ENCODE measurements around the gene PRKN. TPM values are rescaled to one million over a fixed set of nuclear protein-coding genes. Genes with fewer than 3 reads are reported as not detected.

The PRKN gene
- total RNA-seq (2021), result 1.3 and 2.0 TPM in 2 replicates
- long read RNA-seq, result 0 reads

DNA sequence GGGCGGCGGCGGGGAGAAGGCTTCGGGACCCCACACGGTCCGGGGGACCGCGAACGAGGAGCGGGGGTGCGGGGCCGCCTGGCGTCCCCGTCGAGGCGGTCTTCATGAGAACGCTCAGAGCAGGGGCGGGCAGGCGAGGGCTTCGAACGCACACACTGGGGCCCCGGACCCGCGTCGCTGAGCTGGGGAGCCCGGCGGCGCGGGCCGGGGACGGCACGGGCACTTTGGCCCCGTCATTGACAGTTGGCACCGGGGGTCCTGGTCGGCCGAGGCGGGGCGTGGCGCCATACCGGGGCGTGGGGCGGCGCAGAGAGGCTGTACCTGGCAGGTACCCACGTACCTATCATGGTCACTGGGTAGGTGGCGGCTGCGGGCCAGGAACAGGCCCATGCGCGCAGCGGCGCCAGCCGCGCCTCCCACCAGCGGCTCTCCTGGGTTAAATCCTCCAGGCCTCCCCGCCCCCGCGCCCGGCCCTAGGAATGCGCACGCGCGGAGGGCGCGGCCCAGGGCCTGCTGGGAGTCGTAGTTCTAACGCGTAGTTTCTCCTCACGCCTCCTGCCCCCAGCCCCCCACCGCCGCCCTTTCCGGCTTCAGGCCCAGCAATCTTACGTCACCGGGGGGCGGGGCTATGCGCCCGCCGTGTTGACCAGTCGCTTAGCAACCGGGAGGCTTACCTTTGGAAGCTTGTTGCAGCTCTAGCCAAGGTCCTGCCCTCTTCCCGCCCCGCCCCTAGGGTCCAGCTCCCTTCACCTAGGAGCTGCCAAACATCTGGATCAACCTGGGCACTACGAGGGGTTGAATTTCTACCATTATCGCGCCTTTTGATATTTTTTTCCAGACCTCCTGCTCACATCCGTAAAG lies at the start of gene PRKN, which contains the start of gene PACRG:
Gene PRKN, minus strand, starts transcription at position 445 of the 861 bp plus-strand sequence.
Gene PACRG, plus strand, starts transcription at position 653 of the 861 bp plus-strand sequence.
- H3K27ac ChIP-seq (ENCODE audit: insufficient read length, low read depth, low read length), result no peak within 1 kb of the TSS
- no peak within 1 kb of the TSS for H2BK12ac ChIP-seq (ENCODE audit: insufficient read length, low read depth, low read length)
- Mint-ChIP-seq H3K36me3 (ENCODE audit: insufficient read depth in 1 of 3, low read depth in 3 of 3) (no peaks in the 10 kb centered on the region), H3K4me1 (peaks cover 19 to 23% of the 10 kb centered on the region in 2 experiments), H3K9me3 (no peaks in the 10 kb centered on the region), H3K27me3 (ENCODE audit: low read depth) (peaks cover 4% of the 10 kb centered on the region), H3K27ac (peak within 1 kb of the TSS; percentile 69 to 96 (median 79); a peak in 5 of 7 replicates), H3K4me3 (peak within 1 kb of the TSS; percentile 86 to 94)
- H3K56ac ChIP-seq (ENCODE audit: insufficient read length, low read depth, low read length), result no peak within 1 kb of the TSS
- H4K91ac ChIP-seq (ENCODE audit: insufficient read length, low read depth, low read length), result no peak within 1 kb of the TSS
- no peak within 1 kb of the TSS for H4K8ac ChIP-seq (replicated peaks; ENCODE audit: insufficient read length, low read depth, low read length)
- peak within 1 kb of the TSS; percentile 80; the same call in 1 of the 2 replicates for H3K14ac ChIP-seq (ENCODE audit: insufficient read depth, low read length)
- no peak within 1 kb of the TSS for H2BK20ac ChIP-seq (ENCODE audit: low read depth, low read length, poor library complexity, severe bottlenecking)
- H3T11ph ChIP-seq (ENCODE audit: low read length), result peak within 1 kb of the TSS; percentile 60
- no peak within 1 kb of the TSS for H2BK15ac ChIP-seq (ENCODE audit: low read depth, low read length)
- peak within 1 kb of the TSS; percentile 90 for H3K18ac ChIP-seq (ENCODE audit: insufficient read length, low read depth, low read length)
- H3K9ac ChIP-seq (ENCODE audit: extremely low read depth, insufficient read length, low read length), result peak within 1 kb of the TSS; percentile 45
- H2BK5ac ChIP-seq (ENCODE audit: insufficient read length, low read length), result no peak within 1 kb of the TSS
- no CpG with 5 or more reads among the region's 84 CpGs for WGBS (ENCODE audit: extremely low coverage, insufficient read length, low lambda C conversion rate)
- H3K4me1 ChIP-seq (ENCODE audit: insufficient read depth, low read length), result peaks cover 3% of the 10 kb centered on the region; the same call in 1 of the 2 replicates
- H3K4me2 ChIP-seq (ENCODE audit: insufficient read depth, insufficient read length, low read length), result peak within 1 kb of the TSS; percentile 62
- H2BK120ac ChIP-seq (ENCODE audit: low read depth, low read length, poor library complexity, severe bottlenecking), result no peak within 1 kb of the TSS
- H3K4ac ChIP-seq (ENCODE audit: low read depth, low read length), result no peak within 1 kb of the TSS; the same call in 1 of the 2 replicates
- no peaks in the 10 kb centered on the region for H3K23me2 ChIP-seq (ENCODE audit: insufficient read length, low read depth, low read length, poor library complexity, severe bottlenecking)
- no peaks in the 10 kb centered on the region for H3K79me2 ChIP-seq (ENCODE audit: insufficient read depth, low read length)
- H3K79me1 ChIP-seq (ENCODE audit: insufficient read depth, low read depth, low read length, poor library complexity, severe bottlenecking), result no peaks in the 10 kb centered on the region
- TF ChIP-seq, protein P1, sequence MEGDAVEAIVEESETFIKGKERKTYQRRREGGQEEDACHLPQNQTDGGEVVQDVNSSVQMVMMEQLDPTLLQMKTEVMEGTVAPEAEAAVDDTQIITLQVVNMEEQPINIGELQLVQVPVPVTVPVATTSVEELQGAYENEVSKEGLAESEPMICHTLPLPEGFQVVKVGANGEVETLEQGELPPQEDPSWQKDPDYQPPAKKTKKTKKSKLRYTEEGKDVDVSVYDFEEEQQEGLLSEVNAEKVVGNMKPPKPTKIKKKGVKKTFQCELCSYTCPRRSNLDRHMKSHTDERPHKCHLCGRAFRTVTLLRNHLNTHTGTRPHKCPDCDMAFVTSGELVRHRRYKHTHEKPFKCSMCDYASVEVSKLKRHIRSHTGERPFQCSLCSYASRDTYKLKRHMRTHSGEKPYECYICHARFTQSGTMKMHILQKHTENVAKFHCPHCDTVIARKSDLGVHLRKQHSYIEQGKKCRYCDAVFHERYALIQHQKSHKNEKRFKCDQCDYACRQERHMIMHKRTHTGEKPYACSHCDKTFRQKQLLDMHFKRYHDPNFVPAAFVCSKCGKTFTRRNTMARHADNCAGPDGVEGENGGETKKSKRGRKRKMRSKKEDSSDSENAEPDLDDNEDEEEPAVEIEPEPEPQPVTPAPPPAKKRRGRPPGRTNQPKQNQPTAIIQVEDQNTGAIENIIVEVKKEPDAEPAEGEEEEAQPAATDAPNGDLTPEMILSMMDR (conservative IDR thresholded peaks at IDR 0.05), result no peak
- H3K27me3 ChIP-seq (ENCODE audit: insufficient read depth, low read length), result no peaks in the 10 kb centered on the region
- no peak within 1 kb of the TSS for H2AK5ac ChIP-seq (ENCODE audit: insufficient read length, low read length)
- no peaks in the 10 kb centered on the region for H4K20me1 ChIP-seq (ENCODE audit: control insufficient read depth, insufficient read depth, insufficient read length)
- H3K23ac ChIP-seq (ENCODE audit: insufficient read length, low read depth, low read length), result no peak within 1 kb of the TSS
- DNase-seq, result peak; percentile 100
- no peak within 1 kb of the TSS for H4K5ac ChIP-seq (ENCODE audit: insufficient read length, low read depth, low read length)
- no peaks in the 10 kb centered on the region for H3K9me3 ChIP-seq (ENCODE audit: control insufficient read depth, low read depth, low read length)
- peak within 1 kb of the TSS; percentile 36 for H2AFZ ChIP-seq (ENCODE audit: low read length)
